ENCODE data around the gene PODN.

The PODN gene

GRCh38 chr1:53122201-53122885, 60.3 kb downstream of the PODN start:
- FAIRE-seq (no peak), DNase-seq (ENCODE audit: insufficient read length, low spot score) (no peak)
- TF ChIP-seq, protein P1, sequence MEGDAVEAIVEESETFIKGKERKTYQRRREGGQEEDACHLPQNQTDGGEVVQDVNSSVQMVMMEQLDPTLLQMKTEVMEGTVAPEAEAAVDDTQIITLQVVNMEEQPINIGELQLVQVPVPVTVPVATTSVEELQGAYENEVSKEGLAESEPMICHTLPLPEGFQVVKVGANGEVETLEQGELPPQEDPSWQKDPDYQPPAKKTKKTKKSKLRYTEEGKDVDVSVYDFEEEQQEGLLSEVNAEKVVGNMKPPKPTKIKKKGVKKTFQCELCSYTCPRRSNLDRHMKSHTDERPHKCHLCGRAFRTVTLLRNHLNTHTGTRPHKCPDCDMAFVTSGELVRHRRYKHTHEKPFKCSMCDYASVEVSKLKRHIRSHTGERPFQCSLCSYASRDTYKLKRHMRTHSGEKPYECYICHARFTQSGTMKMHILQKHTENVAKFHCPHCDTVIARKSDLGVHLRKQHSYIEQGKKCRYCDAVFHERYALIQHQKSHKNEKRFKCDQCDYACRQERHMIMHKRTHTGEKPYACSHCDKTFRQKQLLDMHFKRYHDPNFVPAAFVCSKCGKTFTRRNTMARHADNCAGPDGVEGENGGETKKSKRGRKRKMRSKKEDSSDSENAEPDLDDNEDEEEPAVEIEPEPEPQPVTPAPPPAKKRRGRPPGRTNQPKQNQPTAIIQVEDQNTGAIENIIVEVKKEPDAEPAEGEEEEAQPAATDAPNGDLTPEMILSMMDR (IDR thresholded peaks at IDR 0.05; ENCODE audit: insufficient read depth, missing control alignments), result no peak

DNA sequence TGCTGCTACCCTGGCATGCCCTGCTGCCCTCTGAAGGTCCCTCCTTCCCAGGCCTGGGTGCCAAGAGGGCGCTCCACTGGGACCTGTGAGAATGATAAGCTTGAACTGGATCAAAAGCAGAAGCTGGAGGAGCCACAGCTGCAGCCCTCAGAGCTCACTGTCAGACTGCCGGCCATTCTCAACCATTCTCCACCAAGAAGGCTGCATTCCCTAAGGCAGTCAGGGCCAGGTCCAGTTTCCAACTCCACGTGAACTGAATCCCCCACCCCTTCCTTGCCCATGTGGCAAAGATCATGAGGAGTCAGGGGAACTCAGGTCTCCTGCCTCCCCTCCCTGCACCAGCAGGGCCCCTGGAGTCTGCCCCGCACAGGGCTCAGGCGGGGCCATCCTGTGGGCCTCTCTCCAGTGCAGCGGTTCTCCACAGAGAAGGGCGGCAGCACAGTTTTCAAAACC, 61.0 kb downstream of the PODN start:
- TF ChIP-seq, protein P1 (IDR thresholded peaks at IDR 0.05; ENCODE audit: insufficient read depth, missing control alignments), result no peak
- DNase-seq (ENCODE audit: insufficient read length, low spot score), result no peak
- FAIRE-seq, result no peak

- DNase-seq (ENCODE audit: insufficient read length, low spot score) (no peak), FAIRE-seq (no peak)
- TF ChIP-seq, protein P1 (IDR thresholded peaks at IDR 0.05; ENCODE audit: insufficient read depth, missing control alignments), result no peak
Observed at GRCh38 chr1:53123453-53124140, 61.6 kb downstream of the PODN start.

GRCh38 chr1:53125122-53125521, 63.1 kb downstream of the PODN start:
- DNase-seq (ENCODE audit: insufficient read length, low spot score) (no peak), FAIRE-seq (no peak)
- TF ChIP-seq, protein P1 (IDR thresholded peaks at IDR 0.05; ENCODE audit: insufficient read depth, missing control alignments), result no peak

DNA sequence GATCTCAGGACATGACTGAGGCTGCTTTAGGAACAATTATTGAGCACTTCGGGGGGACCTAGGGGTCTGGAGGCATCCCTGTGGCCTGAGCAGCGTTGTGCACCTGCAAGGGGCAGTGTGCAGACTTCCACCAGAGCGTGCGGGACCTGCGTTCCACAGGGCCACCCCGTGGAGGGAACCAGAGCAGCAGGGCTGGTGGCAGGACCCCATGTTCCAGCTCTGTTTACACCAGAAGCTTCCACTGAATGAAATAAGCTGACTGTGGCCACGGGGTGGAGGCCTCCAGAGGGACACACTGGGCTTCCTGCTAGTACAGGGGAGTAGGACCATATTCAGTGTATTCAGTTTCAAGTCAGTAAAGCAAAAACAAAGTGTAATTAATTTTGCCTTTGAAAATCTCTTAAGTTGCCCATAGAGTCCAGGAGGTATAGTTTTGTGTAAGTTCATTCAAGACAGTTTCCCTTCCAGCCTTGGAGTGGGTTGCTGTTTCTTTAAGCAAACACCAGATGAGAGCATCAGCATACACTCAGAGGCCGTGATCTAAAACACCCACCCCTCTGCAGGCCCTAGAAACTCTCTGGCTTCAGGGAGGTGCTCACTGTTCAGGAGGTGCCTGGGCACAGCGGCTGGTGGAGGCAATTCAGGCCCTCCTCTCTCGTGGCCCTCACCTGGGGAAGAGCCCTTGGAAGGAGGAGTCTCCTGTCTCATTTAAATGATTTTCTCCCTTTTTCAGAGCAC, 63.8 kb downstream of the PODN start:
- DNase-seq (ENCODE audit: insufficient read length, low spot score) (no peak), FAIRE-seq (no peak)
- TF ChIP-seq, protein P1 (IDR thresholded peaks at IDR 0.05; ENCODE audit: insufficient read depth, missing control alignments), result no peak

DNA sequence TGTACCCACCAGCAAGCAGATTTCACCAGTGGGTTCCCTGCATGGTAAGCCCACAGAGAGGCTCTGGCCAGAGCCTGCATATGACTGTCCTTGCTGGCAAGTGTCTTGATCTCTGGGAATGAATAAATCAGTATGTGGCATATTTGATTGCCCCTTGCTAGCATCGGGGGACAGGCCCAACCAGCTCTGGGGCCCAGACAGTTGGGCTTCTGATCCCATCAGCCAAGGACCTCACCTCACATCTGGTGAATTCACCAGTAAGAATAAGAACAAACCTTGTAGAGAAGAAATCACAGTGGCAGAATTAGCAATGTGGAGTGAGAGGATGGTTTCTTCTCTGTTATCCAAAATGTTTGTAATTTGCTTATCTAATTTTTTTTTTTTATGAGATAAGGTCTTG, 64.5 kb downstream of the PODN start:
- FAIRE-seq, result no peak
- TF ChIP-seq, protein P1 (IDR thresholded peaks at IDR 0.05; ENCODE audit: insufficient read depth, missing control alignments), result no peak
- no peak for DNase-seq (ENCODE audit: insufficient read length, low spot score)
